Natural killer cell (primary cell): Measurements from ENCODE around the gene HYAL4. TPM values are rescaled to one million over a fixed set of nuclear protein-coding genes. Genes with fewer than 3 reads are reported as not detected.

ENCODE experiments used
- ATAC-seq, 3 donors: fragments of 150-1000 bp in 2 of 3; fragments of 200-7000 bp in 1 of 3; cut with Tn5 transposase; 1 replicate in 1 of 3; 2 replicates in 2 of 3; pipeline ENCODE4 v1.10.0; 2021; ENCODE audit warnings: mild to moderate bottlenecking in 2 of 3, moderate library complexity in 2 of 3
- DNase-seq, 2 donors: peaks; one replicate each; pipeline versions ENCODE4 v3.0.0 to v3.0.0-alpha.2; 2013 to 2021; ENCODE audit warnings: mixed read lengths in 1 of 2
- H3K27ac ChIP-seq: one replicate; pipeline ENCODE4 v1.5.1; 2013; ENCODE audit warnings: mild to moderate bottlenecking, low read length
- H3K27me3 ChIP-seq: one replicate; pipeline ENCODE4 v1.6.1; 2013; ENCODE audit warnings: low read length; ENCODE audit not compliant: control insufficient read depth, insufficient read depth
- H3K36me3 ChIP-seq: one replicate; pipeline ENCODE4 v1.6.1; 2013; ENCODE audit warnings: low read length; ENCODE audit not compliant: control insufficient read depth, insufficient read depth
- H3K4me1 ChIP-seq: one replicate; pipeline ENCODE4 v1.6.1; 2013; ENCODE audit warnings: low read length; ENCODE audit not compliant: control insufficient read depth, insufficient read depth
- H3K4me3 ChIP-seq: one replicate; pipeline ENCODE4 v1.5.1; 2013; ENCODE audit warnings: low read length
- H3K9me3 ChIP-seq: one replicate; pipeline ENCODE4 v1.6.1; 2013; ENCODE audit warnings: low read length; ENCODE audit not compliant: control insufficient read depth, insufficient read depth
- H3K27ac Mint-ChIP-seq, 2 donors: one replicate each; pipeline ENCODE4 v1.8.0; 2022; ENCODE audit warnings: mild to moderate bottlenecking in 2 of 2, mixed read lengths in 2 of 2, moderate library complexity in 1 of 2
- H3K27me3 Mint-ChIP-seq, 2 donors: one replicate each; pipeline ENCODE4 v1.8.0; 2022; ENCODE audit warnings: low read depth in 2 of 2, mixed read lengths in 2 of 2
- H3K36me3 Mint-ChIP-seq: one replicate; pipeline ENCODE4 v1.8.0; 2022; ENCODE audit warnings: mixed read lengths
- H3K4me1 Mint-ChIP-seq, 2 donors: one replicate each; pipeline ENCODE4 v1.8.0; 2022; ENCODE audit warnings: mixed read lengths in 2 of 2
- H3K4me3 Mint-ChIP-seq: one replicate; pipeline ENCODE4 v1.8.0; 2022; ENCODE audit warnings: mild to moderate bottlenecking, moderate library complexity, mixed read lengths
- H3K9me3 Mint-ChIP-seq, 2 donors: one replicate each; pipeline ENCODE4 v1.8.0; 2022; ENCODE audit warnings: mixed read lengths in 2 of 2
- WGBS: methylation state at CpG from one replicate; pipeline ENCODE4 v1.1.7; 2013; ENCODE audit warnings: missing lambda C conversion rate; ENCODE audit not compliant: insufficient coverage; 5-methylcytosine and 5-hydroxymethylcytosine counted together
- intact Hi-C: fragments of 100-400 bp; cut with micrococcal nuclease; formaldehyde crosslinking; loops from one replicate; pipeline ENCODE4 v1.14.2; 2022
- total RNA-seq, 4 donors: library from RNA; stranded (reverse); fragments of 120-200 nt in 1 of 4; gene quantifications; one replicate each; pipeline versions ENCODE4 v1.2.3 to v1.2.4, GENCODE V29; 2013 to 2022
- TF ChIP-seq, protein P1 (sequence below): fragments of 200-600 bp; IDR thresholded peaks from one replicate; pipeline ENCODE4 v1.8.0; 2022; ENCODE audit warnings: antibody characterized with exemption

The HYAL4 gene
- total RNA-seq, 3 donors from 2014 or later (not counting 1 experiment from before 2014, with no cell fraction given), result not detected

- Mint-ChIP-seq H3K9me3 (no peaks in the 10 kb centered on the region), H3K4me1 (no peaks in the 10 kb centered on the region), H3K4me3 (no peak overlapping the region), H3K27me3 (peaks cover 10 to 14% of the 10 kb centered on the region in 2 donors), H3K36me3 (no peaks in the 10 kb centered on the region), H3K27ac (no peak overlapping the region)
- ATAC-seq (no peak), DNase-seq (no peak)
- no peaks in the 10 kb centered on the region for H3K4me1 ChIP-seq
- H3K9me3 ChIP-seq, result no peaks in the 10 kb centered on the region
- H3K36me3 ChIP-seq, result no peaks in the 10 kb centered on the region
- H3K27ac ChIP-seq, result no peak overlapping the region
- no peaks in the 10 kb centered on the region for H3K27me3 ChIP-seq
- intact Hi-C loops, result no loop called here
- no peak overlapping the region for H3K4me3 ChIP-seq
- TF ChIP-seq, protein P1, sequence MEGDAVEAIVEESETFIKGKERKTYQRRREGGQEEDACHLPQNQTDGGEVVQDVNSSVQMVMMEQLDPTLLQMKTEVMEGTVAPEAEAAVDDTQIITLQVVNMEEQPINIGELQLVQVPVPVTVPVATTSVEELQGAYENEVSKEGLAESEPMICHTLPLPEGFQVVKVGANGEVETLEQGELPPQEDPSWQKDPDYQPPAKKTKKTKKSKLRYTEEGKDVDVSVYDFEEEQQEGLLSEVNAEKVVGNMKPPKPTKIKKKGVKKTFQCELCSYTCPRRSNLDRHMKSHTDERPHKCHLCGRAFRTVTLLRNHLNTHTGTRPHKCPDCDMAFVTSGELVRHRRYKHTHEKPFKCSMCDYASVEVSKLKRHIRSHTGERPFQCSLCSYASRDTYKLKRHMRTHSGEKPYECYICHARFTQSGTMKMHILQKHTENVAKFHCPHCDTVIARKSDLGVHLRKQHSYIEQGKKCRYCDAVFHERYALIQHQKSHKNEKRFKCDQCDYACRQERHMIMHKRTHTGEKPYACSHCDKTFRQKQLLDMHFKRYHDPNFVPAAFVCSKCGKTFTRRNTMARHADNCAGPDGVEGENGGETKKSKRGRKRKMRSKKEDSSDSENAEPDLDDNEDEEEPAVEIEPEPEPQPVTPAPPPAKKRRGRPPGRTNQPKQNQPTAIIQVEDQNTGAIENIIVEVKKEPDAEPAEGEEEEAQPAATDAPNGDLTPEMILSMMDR, result no peak
Measured at GRCh38 chr7:123860848-123861247, 15.9 kb downstream of the HYAL4 start.

DNA sequence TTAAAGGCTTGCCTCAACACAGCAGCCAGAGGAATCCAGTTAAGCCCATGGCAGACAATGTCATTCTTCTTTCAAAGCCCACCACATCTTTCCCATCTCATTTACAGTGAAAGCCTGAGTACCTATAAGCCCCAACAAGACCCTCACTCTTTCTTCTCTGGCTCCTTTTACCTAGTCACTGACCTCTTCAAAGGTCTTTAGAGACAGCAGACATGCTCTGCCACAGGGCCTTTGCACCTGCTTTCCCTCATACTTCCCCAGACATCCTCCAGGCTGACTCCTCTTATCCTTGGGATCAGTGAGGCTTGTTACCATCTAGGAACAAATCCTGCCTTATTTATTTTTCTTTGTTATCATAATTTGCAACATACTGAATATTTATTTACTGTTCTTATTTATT lies 17.8 kb downstream of the HYAL4 start:
- intact Hi-C loops, result no loop called here
- Histone ChIP-seq H3K36me3 (no peaks in the 10 kb centered on the region), H3K9me3 (no peaks in the 10 kb centered on the region), H3K4me1 (no peaks in the 10 kb centered on the region), H3K27me3 (no peaks in the 10 kb centered on the region), H3K27ac (no peak overlapping the region), H3K4me3 (no peak overlapping the region)
- ATAC-seq, result no peak
- H3K27me3 Mint-ChIP-seq, result peaks cover 5 to 8% of the 10 kb centered on the region in 2 donors
- no peak overlapping the region for H3K4me3 Mint-ChIP-seq
- DNase-seq, result no peak
- H3K36me3 Mint-ChIP-seq, result no peaks in the 10 kb centered on the region
- TF ChIP-seq, protein P1, result no peak
- H3K4me1 Mint-ChIP-seq, result no peaks in the 10 kb centered on the region
- no peak overlapping the region for H3K27ac Mint-ChIP-seq
- no peaks in the 10 kb centered on the region for H3K9me3 Mint-ChIP-seq

DNA sequence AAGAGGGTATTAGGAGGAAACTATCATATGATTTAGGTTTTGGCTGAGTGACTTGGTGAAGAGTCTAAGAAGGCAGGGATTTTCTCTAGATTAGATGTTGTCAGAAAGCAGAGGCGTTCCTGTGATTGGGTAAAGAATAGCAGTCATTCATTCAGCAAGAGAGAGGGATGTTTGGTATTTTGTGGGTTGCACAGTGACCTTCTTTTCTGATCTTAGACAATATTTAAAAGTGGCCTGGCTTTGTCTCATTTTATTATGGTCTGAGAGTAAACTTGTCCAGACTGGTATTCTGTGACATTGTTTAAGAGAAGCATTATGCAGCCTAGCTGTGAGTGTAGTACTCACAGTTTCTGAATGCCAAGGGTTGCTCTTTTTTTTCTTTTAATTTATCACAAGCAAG lies 18.5 kb downstream of the HYAL4 start:
- Mint-ChIP-seq H3K9me3 (no peaks in the 10 kb centered on the region), H3K27me3 (peaks cover 5 to 7% of the 10 kb centered on the region in 2 donors), H3K36me3 (no peaks in the 10 kb centered on the region), H3K27ac (no peak overlapping the region), H3K4me1 (no peaks in the 10 kb centered on the region), H3K4me3 (no peak overlapping the region)
- no peaks in the 10 kb centered on the region for H3K27me3 ChIP-seq
- no peaks in the 10 kb centered on the region for H3K4me1 ChIP-seq
- H3K27ac ChIP-seq, result no peak overlapping the region
- no peak overlapping the region for H3K4me3 ChIP-seq
- no peaks in the 10 kb centered on the region for H3K9me3 ChIP-seq
- TF ChIP-seq, protein P1, result no peak
- 88% methylated on average over 1 of the region's 1 CpG for WGBS
- no peak for DNase-seq
- no peaks in the 10 kb centered on the region for H3K36me3 ChIP-seq
- intact Hi-C loops, result no loop called here
- no peak for ATAC-seq

DNA sequence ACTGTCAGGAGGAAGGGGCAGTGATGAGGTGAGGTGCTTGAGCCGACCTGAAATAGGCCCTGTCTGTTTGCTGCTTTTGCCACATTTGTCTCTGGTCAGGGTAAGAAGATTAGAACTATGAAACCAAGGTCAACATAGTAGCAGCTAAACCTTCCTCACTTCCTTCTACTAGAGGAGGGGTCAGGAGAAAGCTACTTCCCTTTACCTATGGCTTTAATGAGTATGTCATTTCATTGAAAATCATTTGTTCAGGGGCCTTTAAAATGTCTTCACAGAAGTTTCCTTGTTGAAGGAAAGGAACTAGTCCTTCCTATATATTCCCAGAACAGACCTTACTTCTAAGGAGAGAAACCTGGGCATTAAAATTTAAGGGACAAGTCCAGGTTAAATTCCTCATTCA lies 19.0 kb downstream of the HYAL4 start:
- TF ChIP-seq, protein P1, result no peak
- intact Hi-C loops, result no loop called here

More for the DNA sequence above, 19.0 kb downstream of the HYAL4 start:
- Mint-ChIP-seq H3K36me3 (no peaks in the 10 kb centered on the region), H3K4me1 (no peaks in the 10 kb centered on the region), H3K4me3 (no peak overlapping the region), H3K27ac (no peak overlapping the region), H3K9me3 (no peaks in the 10 kb centered on the region), H3K27me3 (peaks cover 5 to 7% of the 10 kb centered on the region in 2 donors)
- Histone ChIP-seq H3K4me1 (no peaks in the 10 kb centered on the region), H3K36me3 (no peaks in the 10 kb centered on the region), H3K9me3 (no peaks in the 10 kb centered on the region), H3K4me3 (no peak overlapping the region), H3K27me3 (no peaks in the 10 kb centered on the region), H3K27ac (no peak overlapping the region)
- WGBS, result 90% methylated on average over 1 of the region's 1 CpG
- no peak for ATAC-seq
- no peak for DNase-seq
